Subcutaneous abdominal adipose tissue (tissue), 5 donors: ENCODE results near the gene VPS13D.
"Not testable (repeated sequence)": the region's sequence is repeated elsewhere in the genome, so short reads cannot be mapped to it uniquely, and the experiment has no call there.

Experiments used
- H3K27ac ChIP-seq: one replicate; pipeline ENCODE4 v1.7.0; 2013; ENCODE audit warnings: low read depth, mild to moderate bottlenecking, inconsistent platforms, low read length, moderate library complexity
- H3K27me3 ChIP-seq, 5 donors: one replicate each; pipeline ENCODE4 v1.7.0; 2013; ENCODE audit warnings: low read length in 5 of 5, inconsistent platforms in 1 of 5; ENCODE audit not compliant: control insufficient read depth in 5 of 5, insufficient read depth in 4 of 5
- H3K36me3 ChIP-seq, 5 donors: one replicate each; pipeline ENCODE4 v1.7.0; 2013; ENCODE audit warnings: low read length in 5 of 5; ENCODE audit not compliant: control insufficient read depth in 5 of 5, insufficient read depth in 5 of 5
- H3K4me1 ChIP-seq, 5 donors: one replicate each; pipeline ENCODE4 v1.7.0; 2013; ENCODE audit warnings: low read length in 5 of 5, mild to moderate bottlenecking in 3 of 5, moderate library complexity in 1 of 5; ENCODE audit not compliant: control insufficient read depth in 5 of 5, insufficient read depth in 5 of 5
- H3K4me3 ChIP-seq, 5 donors: one replicate each; pipeline ENCODE4 v1.7.0; 2013; ENCODE audit warnings: low read length in 5 of 5, low read depth in 1 of 5
- H3K9ac ChIP-seq, 5 donors: one replicate each; pipeline ENCODE4 v1.7.0; 2013; ENCODE audit warnings: low read length in 5 of 5, mild to moderate bottlenecking in 4 of 5, moderate library complexity in 3 of 5
- H3K9me3 ChIP-seq, 5 donors: one replicate each; pipeline ENCODE4 v1.7.0; 2013; ENCODE audit warnings: low read length in 5 of 5; ENCODE audit not compliant: control insufficient read depth in 5 of 5
- donor health status: healthy.
- donor health status: healthy.
- donor health status: healthy.
- donor health status: healthy.
- donor health status: healthy.

Gene VPS13D

DNA sequence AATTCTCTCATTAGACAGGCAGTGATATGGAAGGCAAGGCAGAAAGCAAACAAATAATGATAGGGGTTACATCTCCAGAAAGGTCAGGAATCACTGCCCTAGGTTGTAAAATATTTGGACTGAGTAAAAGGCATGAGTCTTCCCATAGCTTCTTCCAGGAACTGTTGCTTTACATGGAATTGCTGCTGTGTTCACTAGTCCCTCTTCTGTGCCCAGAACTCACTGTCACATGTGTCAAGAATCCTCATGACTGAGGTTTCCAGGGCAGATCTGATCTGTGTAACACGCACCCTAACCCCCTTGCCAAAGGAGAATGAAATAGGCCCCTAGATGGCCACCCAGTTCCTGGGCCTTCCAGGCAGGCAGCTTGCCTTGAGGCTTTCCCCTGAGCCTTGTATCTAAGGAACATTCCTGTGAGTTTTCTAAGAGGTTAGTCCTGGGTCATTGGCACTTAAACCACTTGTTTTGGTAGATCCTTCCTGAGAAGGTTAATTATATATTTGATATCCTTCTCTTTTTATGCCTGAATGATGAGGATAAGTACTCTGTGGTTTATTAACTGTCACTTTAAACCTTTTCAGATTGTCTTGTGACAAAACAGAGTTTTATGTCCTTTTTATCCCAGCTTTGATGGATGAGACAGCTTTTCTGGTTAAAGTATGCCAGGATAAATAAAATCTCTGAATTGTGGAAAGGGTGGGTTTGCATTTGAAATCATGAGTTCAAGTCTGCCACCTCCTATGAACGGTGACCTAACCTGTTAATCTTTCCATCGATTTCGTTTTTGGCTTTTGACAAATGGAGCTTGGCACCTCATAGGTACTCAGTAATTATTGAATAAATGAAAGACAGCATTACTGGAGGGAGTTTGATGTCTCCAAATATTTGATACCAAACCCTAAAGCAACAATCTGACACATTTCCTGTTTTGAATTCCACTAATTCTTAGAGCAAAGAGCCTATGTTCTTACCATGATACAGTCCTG lies 224.9 kb downstream of the VPS13D start:
- H3K27ac ChIP-seq, result peak overlapping the region; percentile 89
- H3K27me3 ChIP-seq, result no peaks in the 10 kb centered on the region
- H3K4me1 ChIP-seq, result peaks cover 16 to 90% (median 87%) of the 10 kb centered on the region in 5 donors
- H3K4me3 ChIP-seq, result no peak overlapping the region
- peaks cover 0 to 8% (median 4%) of the 10 kb centered on the region in 5 donors for H3K36me3 ChIP-seq
- H3K9me3 ChIP-seq, result no peaks in the 10 kb centered on the region
- H3K9ac ChIP-seq, result peak overlapping the region in 3 of 5 donors; percentile 55 to 66 (median 59)

DNA sequence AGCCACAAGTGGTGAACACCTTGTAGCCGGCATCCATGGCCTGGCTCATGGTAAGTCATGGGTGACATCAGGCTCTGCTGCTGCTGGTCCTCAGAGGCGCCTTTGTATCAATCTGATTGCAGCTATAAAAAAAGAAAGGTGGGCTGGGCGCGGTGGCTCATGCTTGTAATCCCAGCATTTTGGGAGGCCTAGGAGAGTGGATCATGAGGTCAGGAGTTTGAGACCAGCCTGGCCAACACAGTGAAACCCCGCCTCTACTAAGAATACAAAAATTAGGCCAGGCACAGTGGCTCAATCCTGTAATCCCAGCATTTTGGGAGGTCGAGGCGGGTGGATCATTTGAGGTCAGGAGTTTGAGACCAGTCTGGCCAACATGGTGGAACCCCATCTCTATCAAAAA lies 226.3 kb downstream of the VPS13D start:
- Histone ChIP-seq H3K27ac (peak overlapping the region; percentile 89), H3K36me3 (peaks cover 0 to 10% (median 8%) of the 10 kb centered on the region in 5 donors), H3K4me1 (peaks cover 17 to 87% (median 87%) of the 10 kb centered on the region in 5 donors), H3K9ac (peak overlapping the region in 1 of 5 donors; percentile 11)
- H3K4me3 ChIP-seq, H3K27me3 ChIP-seq, H3K9me3 ChIP-seq: not testable (repeated sequence)

DNA sequence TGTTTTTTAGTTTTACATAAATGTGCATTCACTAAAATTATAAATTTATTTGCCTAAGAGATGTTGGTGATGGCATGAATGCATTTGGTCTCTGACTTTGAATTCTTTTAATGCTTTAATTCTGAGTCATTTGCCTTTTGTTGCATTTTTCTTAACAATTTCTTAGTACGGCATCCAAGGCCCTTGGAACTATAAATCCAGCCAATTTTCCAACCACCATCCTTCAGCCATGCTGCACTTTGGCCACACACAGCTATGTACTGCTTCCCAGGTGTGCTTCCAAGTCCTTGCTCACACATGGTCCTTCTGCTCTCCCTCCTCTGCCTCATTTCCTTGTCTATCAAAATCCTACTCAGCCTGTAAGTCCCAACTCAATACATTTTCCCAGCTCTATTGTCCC lies 227.1 kb downstream of the VPS13D start:
- peak overlapping the region in 2 of 5 donors; percentile 12 to 61 for H3K9ac ChIP-seq
- H3K4me1 ChIP-seq, result peaks cover 23 to 91% (median 84%) of the 10 kb centered on the region in 5 donors
- peaks cover 0 to 10% (median 6%) of the 10 kb centered on the region in 5 donors for H3K36me3 ChIP-seq
- no peaks in the 10 kb centered on the region for H3K9me3 ChIP-seq
- peak overlapping the region in 1 of 5 donors; percentile 25 for H3K4me3 ChIP-seq
- peak overlapping the region; percentile 89 for H3K27ac ChIP-seq
- H3K27me3 ChIP-seq, result no peaks in the 10 kb centered on the region

DNA sequence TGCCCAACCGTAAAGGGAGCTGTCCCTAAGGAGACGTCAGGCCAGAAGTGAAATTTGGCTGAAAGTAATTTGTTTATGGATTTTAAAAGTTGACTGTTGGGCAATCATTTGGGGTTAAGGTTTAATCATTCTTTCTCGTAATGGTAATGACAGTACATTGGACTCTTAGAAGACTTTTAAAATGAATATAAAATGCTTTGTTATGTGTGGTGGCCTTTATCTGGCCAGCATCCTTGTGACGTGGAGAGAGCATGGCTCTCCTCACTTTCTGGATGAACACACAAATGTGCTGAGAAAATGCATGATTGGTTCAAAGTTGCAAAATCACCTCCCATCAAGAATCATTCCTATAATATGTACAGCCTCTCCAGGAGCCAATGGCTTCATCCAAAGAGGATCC lies 227.9 kb downstream of the VPS13D start:
- peaks cover 27 to 91% (median 83%) of the 10 kb centered on the region in 5 donors for H3K4me1 ChIP-seq
- H3K9ac ChIP-seq, result peak overlapping the region in 3 of 5 donors; percentile 53 to 82 (median 74)
- no peaks in the 10 kb centered on the region for H3K9me3 ChIP-seq
- H3K4me3 ChIP-seq, result no peak overlapping the region
- no peaks in the 10 kb centered on the region for H3K27me3 ChIP-seq
- H3K27ac ChIP-seq, result peak overlapping the region; percentile 89
- peaks cover 0 to 17% (median 8%) of the 10 kb centered on the region in 5 donors for H3K36me3 ChIP-seq

- Histone ChIP-seq H3K27ac (peak overlapping the region; percentile 89), H3K4me1 (peaks cover 29 to 91% (median 83%) of the 10 kb centered on the region in 5 donors)
Observed at GRCh38 chr1:12458571-12458970, 228.7 kb downstream of the VPS13D start.

DNA sequence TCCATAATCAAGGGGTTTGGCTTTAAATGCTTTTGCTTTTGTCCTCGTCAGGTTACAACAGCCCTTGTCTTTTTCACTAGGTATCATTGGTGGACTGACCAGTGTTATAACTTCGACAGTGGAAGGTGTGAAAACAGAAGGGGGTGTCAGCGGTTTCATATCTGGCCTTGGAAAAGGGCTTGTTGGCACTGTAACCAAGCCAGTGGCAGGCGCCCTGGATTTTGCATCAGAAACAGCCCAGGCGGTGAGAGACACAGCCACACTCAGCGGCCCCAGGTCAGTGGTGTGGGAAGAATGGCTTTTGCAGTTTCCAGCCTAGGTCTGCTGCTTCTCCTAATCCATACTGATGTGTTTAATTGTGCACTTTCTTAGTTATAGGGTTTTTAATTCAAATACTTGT lies 230.3 kb downstream of the VPS13D start:
- H3K36me3 ChIP-seq, result peaks cover 0 to 29% (median 8%) of the 10 kb centered on the region in 5 donors
- no peak overlapping the region for H3K9ac ChIP-seq
- peaks cover 26 to 90% (median 78%) of the 10 kb centered on the region in 5 donors for H3K4me1 ChIP-seq
- H3K27me3 ChIP-seq, result no peaks in the 10 kb centered on the region
- peak overlapping the region; percentile 89 for H3K27ac ChIP-seq
- H3K9me3 ChIP-seq, result no peaks in the 10 kb centered on the region
- H3K4me3 ChIP-seq, result no peak overlapping the region

More at GRCh38 chr1:12458571-12458970, 228.7 kb downstream of the VPS13D start:
- no peaks in the 10 kb centered on the region for H3K27me3 ChIP-seq
- H3K9me3 ChIP-seq, result no peaks in the 10 kb centered on the region
- H3K9ac ChIP-seq, result peak overlapping the region in 2 of 5 donors; percentile 53 to 74
- H3K4me3 ChIP-seq, result no peak overlapping the region
- H3K36me3 ChIP-seq, result peaks cover 0 to 24% (median 8%) of the 10 kb centered on the region in 5 donors

DNA sequence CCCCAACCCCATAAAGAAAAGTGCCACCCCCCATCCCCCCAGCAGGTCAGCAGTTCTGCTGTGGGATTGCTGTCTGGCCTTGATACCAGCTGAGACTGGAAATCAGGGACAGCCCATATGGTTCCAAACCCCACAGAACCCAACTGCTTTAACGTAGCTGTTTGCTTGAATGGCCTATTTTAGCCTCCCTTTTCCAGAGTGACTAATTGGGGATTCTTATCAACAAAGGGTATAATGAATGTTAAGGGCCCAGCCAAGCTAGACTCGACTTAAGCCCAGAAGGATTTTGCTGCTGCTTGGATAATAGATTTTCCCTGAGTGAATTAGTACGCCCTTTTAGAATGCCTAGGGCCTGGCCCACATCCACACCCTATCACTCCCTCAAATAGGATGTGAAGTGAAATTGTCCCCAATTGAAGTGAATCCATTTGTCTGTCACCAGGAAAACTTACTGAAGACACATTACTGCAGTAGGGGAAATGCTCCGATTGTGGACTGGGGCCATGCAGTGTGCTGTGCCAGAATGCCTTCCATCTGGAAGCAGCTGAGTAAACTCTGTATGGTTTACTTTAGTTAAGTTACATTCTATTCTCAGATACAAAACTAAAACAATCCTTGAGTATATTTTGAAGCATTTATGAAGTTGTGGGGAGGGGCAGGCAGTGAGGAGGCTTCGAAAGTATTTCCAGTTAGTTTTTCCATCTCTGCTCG lies 231.2 kb downstream of the VPS13D start:
- H3K27ac ChIP-seq, result peak overlapping the region; percentile 94
- H3K4me1 ChIP-seq, result peaks cover 26 to 82% (median 69%) of the 10 kb centered on the region in 5 donors
- H3K4me3 ChIP-seq, result no peak overlapping the region
- no peaks in the 10 kb centered on the region for H3K9me3 ChIP-seq
- H3K9ac ChIP-seq, result peak overlapping the region; percentile 7 to 54 (median 49)
- H3K27me3 ChIP-seq, result no peaks in the 10 kb centered on the region
- H3K36me3 ChIP-seq, result peaks cover 0 to 30% (median 6%) of the 10 kb centered on the region in 5 donors

- Histone ChIP-seq H3K4me1 (peaks cover 26 to 76% (median 63%) of the 10 kb centered on the region in 5 donors), H3K36me3 (peaks cover 0 to 33% (median 4%) of the 10 kb centered on the region in 5 donors), H3K9me3 (no peaks in the 10 kb centered on the region), H3K27ac (peak overlapping the region; percentile 94), H3K4me3 (no peak overlapping the region), H3K27me3 (no peaks in the 10 kb centered on the region), H3K9ac (peak overlapping the region in 1 of 5 donors; percentile 53)
Observed at GRCh38 chr1:12461754-12462153, 231.9 kb downstream of the VPS13D start.

GRCh38 chr1:12462586-12462985 lies 232.8 kb downstream of the VPS13D start:
- H3K9me3 ChIP-seq, result no peaks in the 10 kb centered on the region
- peak overlapping the region in 1 of 5 donors; percentile 53 for H3K9ac ChIP-seq
- H3K4me1 ChIP-seq, result peaks cover 22 to 67% (median 56%) of the 10 kb centered on the region in 5 donors
- H3K4me3 ChIP-seq, result no peak overlapping the region
- peak overlapping the region; percentile 94 for H3K27ac ChIP-seq
- H3K27me3 ChIP-seq, result no peaks in the 10 kb centered on the region
- peaks cover 0 to 32% (median 4%) of the 10 kb centered on the region in 5 donors for H3K36me3 ChIP-seq
